ENCODE data around the gene LHX4.

GRCh38 chr1:180227861-180228647 lies 2.0 kb upstream of the LHX4 start:
- TF ChIP-seq CTCF (IDR thresholded peaks at IDR 0.05) (no peak), ZFX (IDR thresholded peaks at IDR 0.05; ENCODE audit: borderline replicate concordance) (no peak)
